NCI-H2171 treated with DMSO at 0.1 percent for 48 hours (cell line): Measurements from ENCODE around the gene PTPRM.

Experiments used
- DNase-seq: peaks from one replicate; lab custom pipeline; 2025; lab: John Stamatoyannopoulos, UW

Gene PTPRM

DNA sequence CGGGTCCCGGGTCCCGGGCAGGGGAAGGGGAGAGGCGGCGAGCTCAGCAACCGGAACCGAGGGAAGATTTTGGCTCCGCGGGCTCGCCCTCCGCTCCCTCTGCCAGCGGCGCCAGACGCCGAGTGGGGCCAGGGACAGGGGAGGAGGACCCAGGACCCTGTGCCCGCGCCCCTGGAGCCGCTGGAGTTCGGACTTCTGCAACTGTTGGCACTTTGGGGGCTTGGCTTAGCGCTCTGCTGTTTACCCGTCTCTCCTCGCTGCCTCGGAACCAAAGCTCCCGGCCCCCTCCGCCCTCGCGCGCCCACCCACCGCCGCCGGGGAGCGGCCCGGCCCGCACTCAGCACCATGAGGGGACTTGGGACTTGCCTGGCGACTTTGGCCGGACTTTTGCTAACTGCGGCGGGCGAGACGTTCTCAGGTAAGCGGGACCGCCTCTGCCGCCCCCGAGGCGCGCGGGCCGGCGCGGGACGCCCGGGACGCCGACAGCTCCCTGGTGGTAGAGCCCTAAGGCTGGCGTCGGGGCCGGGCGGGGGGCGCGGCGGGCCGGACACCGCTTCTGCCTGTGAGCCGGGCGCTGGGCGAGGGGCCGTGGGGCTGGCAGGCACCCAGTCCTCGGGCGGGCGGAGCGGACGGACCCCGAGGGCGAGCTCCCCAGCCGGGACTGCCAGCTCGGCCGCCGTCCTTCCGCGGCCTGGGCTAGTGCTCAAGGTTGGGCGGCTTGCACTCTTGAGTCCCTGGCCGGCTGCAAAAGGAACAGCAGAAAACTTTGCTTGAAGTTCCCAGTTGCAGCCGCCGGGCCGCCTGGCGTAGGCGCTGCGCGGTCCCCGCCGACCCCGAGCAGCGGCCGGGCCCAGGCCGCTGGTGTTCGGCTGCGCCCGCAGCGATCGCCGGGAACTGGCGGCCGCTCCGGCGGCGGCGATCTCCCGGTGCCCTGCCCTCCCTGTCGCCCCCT, 634 bp downstream of the PTPRM start:
- DNase-seq: peak; percentile 48

DNA sequence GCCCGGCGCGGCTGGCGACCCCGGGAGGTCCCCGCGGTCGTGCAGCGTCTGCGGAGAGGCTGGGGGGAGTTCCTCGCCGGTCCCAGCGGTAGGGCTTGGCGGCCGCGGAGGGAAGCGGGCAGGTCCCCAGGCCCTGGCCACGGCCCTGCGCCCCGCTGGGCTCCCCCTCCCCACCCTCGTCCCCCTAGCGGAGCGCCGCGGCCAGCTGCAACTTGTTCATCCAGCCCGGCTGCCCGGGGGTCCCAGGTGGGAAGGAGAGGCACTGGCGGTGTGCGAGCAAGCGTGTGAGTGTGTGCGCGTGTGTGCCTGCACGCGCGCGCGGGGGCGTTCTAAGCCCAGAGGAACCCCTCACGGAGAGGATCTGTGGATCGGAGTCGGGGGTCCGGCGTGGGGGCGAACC, 1.3 kb downstream of the PTPRM start:
- DNase-seq: peak; percentile 35

DNA sequence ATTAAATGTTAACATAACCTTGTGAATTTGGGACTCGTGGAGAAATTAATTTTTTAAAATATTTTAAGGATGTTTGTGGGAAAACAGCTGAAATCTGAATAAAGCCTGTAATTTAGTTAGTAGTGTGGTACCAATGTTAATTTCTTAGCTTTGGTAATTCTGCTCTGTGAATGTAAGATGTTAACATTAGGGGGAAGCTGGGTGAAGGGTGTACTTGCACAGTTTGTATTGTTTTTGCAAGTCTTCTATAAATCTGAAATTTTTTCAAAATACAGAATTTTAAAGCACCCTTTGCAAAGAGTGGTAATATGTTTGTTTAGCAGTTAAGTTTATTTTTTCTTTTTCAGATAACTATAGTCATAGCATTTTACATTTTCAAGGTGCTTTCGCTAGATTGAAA, 4.5 kb downstream of the PTPRM start:
- no peak for DNase-seq

DNA sequence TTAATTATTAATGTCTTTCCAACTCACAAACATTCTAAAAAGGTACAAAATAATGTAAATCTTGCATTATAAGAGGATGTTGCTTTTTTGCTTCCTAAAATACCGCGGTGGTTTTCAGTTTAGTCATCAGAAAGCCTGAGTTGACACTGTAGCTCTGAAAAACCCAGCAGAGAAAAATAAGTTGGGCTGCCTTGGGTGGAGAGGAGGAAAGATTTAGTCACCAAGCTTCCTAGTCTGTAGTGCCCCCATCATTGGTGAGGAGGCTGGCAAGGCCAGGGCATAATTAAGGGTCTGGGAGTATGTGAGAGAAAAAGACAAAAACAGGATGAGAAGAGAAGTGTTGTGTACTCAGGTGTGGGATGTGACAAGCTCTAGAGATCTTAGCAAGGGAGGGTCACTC, 5.7 kb downstream of the PTPRM start:
- DNase-seq: no peak

DNA sequence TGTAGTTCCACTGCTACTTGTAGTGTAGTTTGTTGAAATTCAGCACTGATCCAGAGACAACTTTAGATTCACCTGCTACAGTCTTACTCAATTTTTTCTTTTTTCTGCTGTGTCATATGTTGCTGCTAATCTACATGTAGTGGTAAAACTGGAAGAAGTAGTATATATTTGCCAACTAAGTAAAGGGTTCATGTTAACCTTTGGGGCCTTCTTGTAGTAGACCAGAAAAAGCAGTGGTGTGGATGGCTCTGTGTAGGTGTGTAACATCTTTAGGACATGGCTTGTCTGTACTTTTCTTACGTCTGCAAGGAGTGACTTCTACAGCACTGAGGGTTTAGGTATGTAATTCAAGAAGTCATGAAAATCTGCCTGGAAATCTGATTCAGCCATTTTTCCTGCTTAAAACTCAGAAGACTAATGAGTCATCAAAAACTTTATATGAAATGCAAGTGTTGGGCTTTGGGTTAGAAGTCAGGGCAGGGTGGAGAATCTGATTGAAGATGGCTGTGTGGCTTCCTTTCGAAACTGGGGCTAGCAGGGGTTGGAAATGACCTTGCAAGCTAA, 8.4 kb downstream of the PTPRM start:
- no peak for DNase-seq

DNA sequence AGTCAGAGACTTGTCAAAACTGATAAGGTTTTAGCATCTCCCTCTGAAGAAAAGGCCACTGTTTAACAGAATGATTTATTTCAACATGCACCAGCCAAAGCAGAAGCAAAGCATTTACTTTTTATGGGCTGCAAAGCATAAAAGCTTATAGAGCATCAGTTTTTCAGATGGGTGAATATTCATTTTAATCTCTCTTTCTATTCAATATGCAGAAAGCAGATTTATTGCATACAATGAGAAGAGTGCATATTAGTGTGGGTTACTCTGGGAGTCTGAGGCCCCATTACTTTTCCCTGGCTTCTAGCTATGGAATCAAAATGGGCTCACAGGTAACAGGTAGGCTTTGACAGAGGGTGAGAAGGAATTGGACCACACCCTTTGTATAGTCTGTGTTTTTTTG, 9.0 kb downstream of the PTPRM start:
- no peak for DNase-seq

DNA sequence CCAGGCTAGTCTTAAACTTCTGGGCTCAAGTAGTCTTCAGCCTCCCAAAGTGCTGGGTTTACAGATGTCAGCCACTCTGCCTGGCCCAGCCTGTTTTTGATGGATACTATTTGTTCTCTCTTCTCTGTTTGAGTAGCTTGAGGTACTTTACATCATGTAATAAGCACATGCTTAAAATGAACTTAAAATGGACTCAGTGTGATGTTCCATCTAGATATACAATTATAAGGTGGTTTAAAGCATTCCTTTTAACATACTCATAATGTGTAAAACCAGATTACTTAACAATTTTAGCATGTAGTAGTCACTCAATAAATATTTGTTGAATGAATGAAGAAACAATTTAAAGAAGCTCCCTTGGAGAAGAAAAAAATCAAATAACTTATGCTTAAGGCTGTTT, 9.6 kb downstream of the PTPRM start:
- no peak for DNase-seq

DNA sequence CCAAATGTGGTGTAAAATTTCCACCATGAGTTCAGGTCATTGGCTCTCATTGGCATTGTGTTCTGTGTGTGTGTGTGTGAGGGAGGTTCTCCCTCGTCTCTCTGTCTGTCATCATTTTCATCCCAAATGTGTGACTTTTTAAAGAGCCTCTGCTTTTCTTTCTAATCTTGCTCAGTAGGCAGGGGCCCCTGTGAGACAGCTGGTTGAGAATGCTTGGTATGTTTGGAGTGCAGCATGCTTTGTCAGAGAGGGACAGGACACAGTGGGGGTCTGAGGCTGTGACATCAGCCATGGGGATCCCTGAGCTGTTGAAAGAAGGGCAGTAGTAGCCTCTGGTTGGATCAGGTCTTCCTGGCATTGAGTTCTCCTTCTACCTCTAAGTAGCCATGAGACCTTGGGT, 10.6 kb downstream of the PTPRM start:
- DNase-seq: no peak

DNA sequence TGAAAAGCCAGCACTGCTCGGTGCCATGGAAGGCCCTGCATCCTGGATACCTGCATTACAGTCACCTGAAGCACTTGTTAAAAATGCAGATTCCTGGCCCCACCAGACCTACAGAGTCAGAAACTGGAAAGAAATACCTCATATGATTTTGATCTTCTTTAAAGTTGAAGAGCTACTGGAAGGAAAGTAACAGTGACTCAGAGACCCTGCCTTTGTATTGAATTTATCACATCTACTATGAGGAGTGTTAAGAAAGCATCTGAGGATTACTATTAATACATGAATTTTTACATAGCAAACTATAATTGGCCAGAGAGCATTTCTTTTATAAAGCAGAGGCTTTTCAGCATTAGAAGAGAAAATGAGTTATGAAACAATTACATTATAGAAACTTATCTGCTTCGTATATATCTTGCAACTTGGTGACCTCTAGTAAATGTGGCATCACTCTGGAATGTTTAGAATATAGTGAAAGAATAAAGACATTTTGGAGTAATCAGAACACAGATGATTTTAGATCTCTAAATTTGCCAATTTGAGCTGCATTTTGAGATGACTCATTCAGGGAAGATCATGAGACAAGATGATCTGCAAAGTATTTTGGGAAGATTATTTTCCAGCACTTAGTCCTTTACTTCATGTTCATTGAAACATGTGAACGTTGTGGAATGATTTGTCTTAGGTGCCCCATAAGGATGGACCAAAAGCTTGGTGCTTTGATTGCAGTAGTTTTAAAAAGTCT, 12.2 kb downstream of the PTPRM start:
- no peak for DNase-seq

DNA sequence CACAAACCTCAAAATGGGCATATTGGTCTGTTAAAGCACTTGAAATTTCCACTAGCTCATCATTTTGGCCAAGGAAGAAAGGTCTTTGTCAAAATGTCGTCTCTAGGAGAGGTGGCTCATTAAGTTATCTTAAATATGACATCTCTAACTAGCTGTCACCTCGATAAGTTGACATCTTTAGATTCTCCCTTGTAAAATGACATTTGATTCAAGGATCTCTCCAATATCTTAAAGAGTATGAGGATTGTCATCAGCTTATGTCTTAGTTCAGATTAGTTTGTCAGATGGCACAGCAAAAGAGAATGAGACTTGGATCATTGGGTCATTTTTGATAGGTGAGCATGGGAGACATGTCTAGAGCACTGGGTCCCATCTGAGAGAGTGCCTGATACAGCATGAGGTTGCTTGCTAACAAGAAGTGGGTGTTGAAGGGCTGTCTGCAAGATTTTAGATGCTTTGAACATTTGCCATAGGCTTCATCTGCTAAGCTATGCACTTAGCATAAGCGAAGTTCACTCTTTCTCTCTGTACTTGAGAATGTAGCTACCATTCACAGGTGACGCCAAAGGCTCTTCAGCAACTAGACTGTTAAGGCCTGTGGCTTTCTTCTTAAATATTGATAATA, 12.9 kb downstream of the PTPRM start:
- DNase-seq: no peak

DNA sequence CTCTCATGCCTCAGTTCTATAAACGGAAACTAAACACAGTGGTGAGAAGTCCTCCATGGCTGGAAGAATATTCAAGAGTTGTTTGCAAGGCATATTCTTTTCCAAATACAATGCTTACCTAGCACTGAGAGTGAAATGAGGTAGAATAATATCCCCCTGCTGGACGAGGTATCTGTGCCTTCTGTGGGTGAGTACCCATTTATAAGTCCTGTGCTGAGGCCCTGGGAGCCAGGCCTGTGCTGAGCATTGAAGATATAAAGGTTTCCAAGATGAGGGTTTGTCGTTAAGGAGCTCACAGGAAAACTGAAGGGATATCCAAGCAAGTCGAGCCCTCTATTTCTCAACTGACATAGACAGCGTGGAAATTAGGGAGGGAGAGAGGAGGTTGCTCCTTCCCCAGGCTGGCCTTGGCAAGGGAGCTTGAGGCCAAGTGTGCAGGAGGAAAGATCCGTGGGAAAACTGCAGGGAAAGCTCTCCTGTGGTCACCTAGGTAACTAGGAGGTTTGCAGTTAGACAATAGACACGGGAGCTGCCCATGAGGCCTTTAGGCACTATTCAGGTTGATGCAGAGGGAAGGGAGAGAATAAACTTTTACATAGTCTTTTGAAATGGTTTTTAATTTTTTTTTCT, 17.6 kb downstream of the PTPRM start:
- no peak for DNase-seq

DNA sequence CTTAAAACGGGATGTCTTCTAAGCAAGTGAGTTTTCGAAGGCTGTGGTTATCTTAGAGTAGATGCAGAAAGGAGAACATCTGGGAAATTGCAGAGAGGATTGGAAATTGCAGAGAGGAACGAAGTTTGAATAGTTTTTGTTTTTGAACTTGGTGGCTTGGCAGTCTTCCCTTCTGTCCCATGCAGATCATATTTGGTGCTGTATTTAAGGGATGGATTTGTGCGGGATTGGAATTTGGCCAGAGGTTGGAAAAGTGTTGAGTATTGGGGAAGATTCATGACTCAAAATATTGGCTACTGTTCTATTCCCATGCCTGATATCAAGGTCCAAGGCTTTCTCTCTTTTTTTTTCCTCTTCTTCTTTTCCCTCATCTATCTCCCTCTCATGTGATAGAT, 18.2 kb downstream of the PTPRM start:
- DNase-seq: no peak

DNA sequence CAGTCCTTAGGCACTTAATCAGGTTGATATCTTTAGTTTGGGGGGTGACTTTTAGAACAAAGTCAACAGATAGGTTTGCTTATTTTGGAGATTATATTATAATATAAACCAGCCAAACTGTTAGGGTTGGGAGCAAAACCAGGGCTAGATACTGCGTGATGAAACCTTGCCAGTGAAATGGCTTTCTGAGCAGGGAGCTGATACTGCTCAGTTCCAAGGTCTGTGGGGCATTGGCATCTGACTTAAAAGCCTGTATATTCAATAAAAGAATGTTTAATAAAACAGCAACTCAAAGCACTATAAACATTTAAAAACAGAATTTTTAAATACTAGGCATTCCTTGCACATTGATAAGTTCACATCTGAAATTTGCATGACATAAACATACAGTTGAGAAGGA, 19.3 kb downstream of the PTPRM start:
- no peak for DNase-seq

DNA sequence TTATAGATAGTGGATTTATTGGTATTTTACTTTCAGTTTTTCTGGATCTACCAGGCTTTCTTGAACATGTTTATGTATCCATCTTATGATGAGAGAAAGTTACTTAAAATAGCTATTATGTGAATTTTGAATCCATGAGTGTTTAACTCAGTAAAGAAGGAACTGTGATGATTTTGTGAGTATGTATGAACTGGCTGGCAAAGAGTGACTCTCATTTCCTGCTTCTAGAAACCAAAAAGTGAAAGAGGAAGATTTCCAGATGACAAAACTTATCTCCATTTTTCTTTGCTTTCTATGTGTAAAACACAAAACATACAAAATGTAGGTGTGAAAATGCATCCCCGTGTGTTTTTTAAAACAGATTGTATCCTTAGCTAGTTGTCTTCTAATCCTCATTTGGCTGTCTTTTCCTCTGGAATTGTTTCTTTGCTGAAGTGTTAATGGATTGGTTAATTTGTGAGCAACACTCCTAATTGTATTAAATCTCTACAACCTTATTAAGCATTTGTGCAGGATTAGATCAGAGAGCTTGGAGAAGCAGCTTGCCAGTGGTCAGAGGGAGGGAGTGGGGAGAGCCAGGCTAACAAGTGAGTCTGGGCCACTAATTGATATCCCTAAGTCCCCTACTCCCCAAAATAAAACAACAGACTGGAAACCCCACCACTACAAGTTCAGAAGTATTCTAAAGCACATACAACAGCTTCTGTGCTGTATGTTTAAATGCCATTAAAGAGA, 23.9 kb downstream of the PTPRM start:
- DNase-seq: no peak

DNA sequence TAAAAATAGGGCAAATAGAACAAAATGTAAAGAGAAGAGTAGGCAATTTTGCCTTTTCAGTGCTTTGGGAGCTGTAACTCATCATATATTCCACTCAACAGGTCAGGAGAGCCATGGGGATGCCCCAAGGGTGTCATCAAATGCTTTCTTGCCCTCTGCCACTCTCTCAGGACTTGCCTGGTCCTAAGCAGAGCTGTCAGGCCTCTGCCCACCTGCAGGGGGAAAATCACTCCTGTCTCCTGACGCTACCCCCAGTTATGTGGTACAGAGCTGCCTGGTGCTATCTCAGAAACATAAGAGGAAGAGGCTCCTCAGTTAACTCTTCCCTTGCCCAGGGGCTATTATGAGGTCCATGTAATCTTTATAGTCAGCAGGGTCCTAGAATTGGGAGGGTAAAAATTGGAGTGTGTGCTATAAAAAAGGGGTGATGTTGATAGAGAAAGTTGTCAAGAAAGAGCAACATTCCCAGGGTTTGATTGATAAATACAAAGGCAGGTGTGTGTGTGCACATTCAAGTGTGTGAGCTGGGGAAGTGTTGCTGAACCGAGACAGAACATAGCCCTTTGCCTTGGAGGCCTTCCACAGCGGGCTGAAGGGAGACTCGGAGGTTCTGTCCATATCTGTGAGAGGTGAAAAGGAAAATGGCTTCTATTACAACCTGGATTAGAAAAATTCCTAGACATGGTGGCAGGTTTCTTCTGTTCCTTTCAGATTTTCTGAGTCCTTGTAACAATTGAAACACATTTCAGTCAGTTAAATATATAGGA, 25.4 kb downstream of the PTPRM start:
- no peak for DNase-seq

DNA sequence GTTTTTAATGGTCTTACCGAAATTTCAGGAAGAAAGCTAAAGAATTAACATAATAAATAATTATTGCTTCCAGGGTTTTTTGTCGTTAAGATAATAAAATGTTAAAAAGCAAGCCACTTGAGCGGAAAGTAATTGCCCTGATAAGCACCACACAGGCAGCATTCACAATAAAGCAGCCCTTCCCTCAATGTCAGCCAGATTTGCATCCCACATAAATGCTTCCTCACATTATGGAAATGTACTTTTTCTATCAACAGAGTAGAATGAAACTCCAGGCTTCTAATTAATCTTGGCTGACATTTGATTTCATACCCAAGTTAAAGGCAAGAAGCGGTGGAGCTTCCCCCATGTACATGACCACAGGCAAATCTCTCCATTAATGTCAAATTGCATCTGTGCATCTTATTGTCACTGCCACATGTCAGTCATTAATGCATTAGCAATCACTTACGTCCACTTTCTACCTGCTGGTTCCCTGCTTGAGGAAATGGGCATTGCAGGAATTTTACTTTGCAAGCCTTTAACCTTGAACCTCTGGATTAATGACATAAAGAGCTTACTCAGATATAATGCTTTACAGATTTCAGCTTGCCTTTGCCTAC, 26.2 kb downstream of the PTPRM start:
- DNase-seq: no peak

DNA sequence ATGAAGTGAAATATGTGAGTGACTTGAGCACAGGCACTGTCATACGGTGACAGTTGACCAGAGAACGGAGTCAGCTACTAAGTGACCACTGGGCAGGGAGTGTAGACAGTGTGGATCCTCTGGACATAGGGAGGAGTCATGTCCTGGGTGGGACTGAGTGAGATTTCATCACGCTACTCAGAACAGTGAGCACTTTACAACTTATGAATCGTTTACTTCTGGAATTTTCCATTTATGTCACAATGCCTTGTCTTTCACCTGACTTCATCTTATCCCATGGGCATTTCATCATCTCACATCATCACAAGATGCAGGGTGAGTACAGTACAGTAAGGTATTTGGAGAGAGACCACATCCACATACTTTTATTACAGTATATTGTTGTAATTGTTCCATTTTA, 29.0 kb downstream of the PTPRM start:
- no peak for DNase-seq

DNA sequence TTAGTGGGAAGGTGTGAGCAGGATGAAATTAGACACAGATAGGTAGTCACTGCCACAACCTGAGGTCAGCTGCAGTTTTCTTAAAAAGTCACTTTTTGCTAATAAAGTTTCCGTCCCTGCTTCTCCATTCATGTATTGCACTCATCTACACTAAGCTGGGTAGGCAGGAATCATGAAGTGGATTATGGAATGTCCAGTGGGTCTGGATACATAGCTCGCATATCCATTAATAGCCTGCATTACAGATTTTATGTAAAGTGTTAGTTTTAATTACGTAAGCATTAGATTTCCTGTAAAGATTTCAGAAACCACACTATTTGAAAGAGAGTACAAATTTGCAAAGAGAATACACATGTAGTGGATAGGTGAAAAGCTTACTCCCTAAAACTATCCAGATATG, 30.4 kb downstream of the PTPRM start:
- DNase-seq: no peak

DNA sequence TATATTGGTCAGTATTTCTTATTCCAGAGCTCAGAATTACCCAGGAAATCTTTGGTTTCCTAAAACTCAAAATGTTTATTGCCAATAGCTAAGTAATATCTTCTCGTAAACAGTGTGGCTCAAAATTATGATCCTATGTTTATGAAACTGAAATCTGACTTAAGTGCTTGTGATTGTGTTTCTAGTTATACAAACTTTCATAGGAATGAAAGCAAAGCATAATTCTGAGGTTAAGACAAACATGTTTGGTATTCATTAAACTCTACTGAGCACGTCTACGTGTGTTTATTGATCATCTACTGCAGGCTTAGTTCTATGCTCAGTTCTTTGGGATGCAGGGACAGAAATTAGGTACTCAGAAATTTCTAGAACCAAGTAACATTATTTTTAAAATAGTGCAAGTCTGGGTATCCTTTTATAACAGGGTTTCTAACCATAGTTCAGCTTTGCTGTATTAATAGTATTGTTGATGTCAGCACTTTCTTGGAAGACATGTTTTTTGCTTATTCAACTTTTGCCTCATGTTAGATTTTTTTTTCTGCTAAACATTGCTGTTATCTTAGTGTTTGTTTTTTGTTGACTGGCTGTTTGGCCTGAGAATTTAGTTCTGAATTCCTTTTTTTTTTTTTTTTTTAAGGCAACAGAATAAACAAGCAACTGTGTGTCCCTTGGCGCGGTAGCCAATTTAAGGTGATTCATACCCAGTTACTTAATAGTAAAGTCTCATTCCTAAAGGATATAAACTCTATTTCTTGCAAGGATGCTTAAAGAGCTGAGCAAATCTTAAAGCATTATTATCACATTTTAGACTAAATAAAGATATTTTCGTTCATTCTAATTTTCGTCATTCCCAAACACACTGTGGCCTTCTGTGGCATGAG, 31.3 kb downstream of the PTPRM start:
- DNase-seq: no peak
